HG03025 (cell line): Measurements from ENCODE around the gene DIS3L2.

Source experiments
- ATAC-seq: cut with Tn5 transposase; IDR thresholded peaks from one replicate; pipeline ENCODE4 v1.9.1; 2021; ENCODE audit warnings: mild to moderate bottlenecking, moderate library complexity; ENCODE audit not compliant: unreplicated experiment, low FRiP score

Gene DIS3L2

DNA sequence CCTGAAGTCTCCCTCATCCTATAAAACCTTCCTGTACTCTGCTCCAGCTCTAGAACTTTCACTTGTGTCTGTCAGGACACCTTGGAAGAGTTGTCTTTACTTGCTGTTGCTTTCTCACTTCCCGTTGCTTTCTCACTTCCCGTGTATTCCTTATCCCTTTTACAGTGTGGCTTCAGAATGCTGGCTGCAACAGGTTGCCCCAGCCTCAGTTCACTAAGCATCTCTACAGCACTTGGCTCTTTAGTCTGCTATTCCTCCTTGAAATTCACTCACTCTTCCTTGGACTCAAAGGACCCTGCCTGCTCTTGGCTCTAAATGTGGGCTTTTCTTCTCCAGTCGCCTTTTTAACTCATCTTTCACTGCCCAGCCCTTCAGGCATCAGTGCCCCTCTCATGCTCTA is 254.5 kb downstream of the DIS3L2 start:
- no peak for ATAC-seq

DNA sequence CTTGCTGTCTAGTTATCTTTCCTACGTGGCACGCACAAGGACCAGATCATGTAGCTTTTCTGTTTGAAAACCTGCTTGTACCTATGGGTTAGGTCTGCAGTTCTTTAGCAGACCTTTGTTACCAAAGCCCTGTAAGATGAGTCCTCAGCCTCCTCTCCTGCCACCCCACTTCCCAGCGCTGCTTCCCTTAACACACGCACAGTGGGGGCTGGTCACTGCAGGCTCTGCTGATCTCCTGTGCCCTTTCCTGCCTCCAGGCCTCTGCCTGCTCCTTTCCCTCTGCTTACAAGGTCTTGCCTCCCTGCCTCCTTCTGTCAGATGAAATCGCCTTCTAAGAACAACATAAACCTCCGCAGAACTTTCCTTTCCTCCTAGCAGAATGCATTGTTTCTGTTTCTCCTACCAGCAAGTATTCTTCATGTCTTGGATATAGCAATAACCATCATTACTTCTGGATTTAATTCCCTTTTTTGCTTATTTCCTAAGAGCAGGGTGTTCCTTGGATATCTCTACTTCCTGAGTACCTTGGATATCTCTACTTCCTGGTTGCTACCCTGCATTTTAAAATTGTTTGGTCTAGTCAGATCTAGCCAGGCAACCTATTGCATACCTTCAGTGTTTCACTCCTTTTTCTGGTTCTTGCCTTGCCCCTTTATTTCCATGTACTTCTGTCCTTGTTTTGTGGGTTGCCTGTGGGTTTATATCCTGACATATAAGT is 257.4 kb downstream of the DIS3L2 start:
- no peak for ATAC-seq

DNA sequence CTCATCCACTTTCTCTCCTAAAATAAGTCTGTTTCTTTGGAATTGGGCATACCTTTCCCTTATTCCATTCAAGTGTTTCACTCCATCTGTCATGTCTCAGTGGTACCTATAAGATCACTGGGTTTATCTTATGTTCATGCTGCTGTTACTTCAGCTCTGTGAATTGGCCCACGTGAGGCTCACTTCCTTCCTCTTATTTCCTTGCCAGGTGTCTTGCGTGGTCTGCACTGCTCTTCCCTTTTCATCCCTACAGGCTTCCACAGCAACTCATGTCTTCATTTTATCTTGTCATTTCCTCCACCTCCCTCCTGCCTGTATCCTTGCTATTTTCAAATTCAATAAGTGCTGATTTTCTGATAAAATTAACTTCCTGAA is 258.0 kb downstream of the DIS3L2 start:
- ATAC-seq: no peak

DNA sequence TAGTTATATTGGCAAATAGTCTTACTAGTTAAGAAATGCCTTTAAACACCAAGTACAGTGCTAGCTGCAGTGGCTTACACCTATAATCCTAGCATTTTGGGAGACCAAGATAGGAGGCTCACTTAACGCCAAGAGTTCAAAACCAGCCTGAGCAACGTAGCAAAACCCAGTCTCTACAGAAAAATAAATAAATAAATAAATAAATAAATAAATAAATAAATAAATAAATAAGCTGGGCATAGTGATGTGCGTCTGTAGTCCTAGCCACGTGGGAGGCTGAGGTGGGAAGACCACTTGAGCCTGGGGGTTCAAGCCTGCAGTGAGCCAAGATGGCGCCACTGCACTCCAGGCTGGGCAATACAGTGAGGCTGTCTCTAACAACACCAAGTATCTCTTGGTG is 258.4 kb downstream of the DIS3L2 start:
- no peak for ATAC-seq

DNA sequence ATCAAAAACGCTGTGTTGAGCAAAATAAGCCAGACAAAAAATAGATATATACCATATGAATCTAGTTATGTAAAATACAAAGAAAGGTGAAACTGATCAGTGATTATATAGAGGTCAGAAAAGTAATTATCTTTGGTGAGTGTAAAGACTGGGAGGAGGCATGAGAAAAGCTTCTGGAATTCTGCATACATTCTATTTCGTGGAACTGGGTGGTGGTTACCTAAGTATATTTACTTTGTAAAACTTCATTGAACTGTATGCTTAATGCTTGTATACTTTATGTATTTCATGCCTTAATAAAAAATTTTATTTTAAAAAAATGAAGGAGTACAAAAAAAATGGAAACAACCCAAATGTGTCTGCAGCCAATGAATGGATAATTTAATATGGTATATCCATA is 263.9 kb downstream of the DIS3L2 start:
- ATAC-seq: no peak

DNA sequence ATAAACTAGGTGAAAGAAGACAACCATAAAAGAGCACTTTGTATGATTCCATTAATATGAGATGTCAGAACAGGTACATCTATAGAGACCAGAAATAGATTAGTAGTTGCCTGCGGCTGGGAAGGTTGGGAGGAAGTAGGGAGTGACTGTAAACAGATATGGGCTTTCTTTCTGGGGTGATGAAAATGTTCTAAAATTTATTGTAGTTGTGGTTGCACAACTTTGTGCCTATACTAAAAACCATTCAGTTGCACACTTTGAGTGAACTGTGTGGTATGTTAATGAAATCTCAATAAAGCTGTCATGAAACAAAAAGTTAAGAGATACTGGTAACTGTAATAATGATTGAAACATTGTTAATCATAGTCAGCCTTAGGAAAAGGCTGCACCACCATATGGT is 264.4 kb downstream of the DIS3L2 start:
- no peak for ATAC-seq

DNA sequence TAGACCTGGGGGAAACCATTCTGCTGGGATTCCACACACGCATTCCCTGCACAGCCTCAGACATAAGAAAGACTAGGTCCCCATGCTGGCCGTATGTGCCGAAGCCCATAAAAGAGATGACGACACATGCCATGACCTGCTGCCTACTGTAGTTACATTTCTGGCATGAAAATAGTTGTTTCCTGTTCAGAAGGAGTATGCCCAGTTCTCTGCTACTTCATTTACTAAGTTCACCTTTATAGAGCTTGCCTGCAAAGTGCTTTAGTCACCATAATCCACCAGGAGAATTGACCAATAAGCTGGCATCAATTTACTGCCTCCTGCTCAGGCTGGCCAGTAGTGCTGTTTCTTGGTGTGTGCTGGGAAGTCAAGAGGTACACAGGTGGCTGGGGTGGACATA is 266.8 kb downstream of the DIS3L2 start:
- ATAC-seq: no peak

DNA sequence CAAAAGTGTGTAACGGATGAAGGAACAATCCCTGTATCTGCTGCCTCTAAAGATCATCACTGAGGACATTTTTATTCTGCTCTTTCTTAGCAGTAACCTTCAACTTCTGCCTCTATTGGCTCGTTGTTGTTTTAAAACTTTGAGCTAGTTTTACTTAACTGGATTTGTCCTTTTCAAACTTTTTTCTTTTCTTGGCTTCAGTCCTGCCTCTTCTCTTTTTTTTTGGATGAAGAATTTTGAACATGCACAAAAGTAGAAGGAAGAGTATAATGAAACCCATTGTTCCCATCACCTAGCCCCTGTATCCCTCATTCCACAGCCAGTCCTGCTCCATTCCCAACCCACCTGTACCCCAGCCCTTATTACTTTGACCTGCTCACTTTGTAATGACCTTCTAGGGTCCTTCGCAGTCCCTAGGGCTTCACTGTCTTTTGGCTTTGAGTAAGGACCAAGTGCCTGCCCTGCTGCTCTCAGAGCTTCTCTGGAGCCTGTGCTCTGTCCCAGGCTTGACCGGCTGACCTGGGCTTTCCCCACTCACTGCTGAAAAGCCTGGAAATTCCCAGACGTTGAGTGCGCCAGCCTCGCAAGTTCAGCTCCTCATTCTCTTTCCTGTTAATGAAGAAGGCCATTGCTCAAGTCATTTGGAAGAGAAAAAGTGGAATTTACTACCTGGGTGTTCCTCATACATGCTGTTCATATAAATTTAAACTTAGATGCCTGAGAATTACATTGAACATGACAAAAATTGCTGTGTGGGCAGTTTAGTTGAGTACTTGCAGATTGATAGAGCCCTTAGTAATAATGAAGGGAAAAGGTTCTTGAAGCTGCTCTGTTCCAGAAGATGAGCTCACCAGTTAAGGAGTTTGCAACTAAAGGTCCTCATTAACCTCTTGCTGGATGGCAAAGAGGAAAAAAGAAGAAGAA is 267.7 kb downstream of the DIS3L2 start:
- ATAC-seq: no peak

DNA sequence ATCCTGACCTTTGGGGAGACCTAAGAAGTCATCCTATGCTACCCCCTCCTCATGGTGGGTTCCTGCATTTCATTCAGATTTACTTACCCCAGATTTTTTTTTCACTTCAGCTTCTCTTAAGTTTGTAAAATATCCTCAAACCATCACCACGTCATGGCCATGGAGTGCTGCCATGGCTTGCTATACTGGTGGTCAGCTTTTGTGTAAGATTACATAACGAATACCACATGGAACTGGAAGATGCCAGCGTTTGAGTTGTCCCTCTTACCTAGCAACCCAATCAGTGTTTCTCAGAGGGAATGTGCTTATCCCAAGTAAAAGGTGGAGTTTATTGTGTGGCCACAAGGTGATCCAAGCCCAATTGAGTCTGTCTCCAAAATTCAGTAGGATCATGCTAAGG is 268.4 kb downstream of the DIS3L2 start:
- ATAC-seq: no peak

DNA sequence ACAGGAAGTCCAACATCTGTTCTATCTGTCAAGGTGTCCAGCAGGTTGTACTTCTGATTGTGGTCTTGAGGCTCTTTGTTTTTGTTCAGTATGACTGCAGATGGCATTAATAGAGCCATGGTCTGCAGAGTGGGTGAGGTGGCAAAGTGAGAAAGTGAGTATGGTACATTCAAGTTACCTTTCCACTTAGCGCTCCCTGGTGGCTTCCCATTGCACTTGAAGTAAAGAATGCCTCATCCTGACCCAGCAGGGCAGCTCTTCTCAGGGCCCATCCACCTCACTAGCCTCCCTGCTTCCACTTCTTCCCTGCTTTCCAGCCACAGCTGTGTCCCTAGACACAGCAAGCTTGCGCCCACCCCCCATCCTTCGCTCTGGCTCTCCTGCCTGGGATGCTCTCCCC is 269.0 kb downstream of the DIS3L2 start:
- no peak for ATAC-seq

DNA sequence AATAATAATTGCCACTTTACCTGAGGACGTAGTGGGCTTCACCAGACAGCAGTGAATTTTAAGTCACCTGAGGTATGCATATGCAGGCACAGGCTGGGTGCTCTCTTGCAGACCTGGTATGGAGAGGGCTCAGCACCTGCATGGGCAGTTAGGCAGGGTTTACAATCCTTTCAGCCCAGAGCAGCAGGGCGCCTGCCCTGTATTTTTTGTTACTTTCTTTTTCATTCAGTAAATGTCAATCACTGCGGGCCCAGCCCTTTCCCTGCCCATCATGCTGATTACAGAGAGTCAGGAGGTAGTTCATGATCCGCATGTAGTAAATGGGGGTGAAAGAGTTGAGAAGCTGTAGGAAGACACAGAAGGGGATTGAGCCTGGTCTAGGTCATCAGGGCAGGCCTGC is 270.0 kb downstream of the DIS3L2 start:
- ATAC-seq: no peak

DNA sequence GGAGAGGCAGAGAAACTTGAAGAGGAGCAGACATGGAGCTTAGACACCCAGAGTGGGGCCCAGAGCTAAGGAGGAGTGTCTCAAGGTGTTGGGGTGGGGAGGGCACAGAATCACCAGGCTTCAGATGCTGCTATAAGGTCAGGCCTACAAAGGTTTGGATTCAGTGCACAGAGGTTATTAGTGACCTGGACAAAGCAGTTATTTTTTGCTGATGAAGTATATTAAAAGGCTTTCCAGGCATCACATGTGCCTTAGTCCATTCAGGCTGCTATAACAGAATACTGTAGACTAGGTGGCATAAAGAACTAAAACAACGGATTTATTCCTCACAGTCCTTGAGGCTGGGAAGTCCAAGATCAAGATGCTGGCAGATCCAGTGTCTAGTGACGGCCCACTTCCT is 271.4 kb downstream of the DIS3L2 start:
- no peak for ATAC-seq

DNA sequence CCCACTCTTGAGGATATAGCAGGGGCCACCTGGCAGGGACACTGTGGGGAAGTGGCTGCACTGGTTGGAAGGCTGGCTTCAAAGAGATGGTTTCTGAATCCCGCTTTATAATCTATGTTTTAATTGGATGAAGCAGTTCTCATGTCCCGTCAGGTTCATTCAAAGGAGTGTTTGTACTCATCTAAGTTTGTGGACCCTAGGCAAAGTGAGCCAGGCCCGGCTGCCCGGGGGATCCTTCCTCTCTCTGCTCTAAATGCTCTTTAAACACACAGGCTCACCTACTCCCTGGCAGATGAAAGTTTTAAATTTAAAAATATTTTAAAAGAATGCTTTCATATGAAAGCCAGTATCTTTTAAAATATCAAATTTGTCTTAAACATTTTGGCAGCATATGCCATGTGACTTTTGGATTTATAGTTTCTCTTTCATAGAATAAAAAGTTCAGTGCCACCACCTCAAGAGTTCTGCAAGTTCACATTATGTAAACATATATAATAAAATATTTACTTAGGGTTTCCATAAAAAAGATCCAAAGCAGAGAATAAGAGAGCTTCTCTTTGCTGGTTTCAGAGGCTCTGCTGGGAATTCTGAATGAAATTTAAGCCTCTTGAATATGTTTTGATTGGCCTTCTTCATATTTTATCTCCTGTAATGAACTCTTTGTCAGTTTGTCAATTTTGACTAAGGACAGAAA is 273.6 kb downstream of the DIS3L2 start:
- ATAC-seq: no peak

DNA sequence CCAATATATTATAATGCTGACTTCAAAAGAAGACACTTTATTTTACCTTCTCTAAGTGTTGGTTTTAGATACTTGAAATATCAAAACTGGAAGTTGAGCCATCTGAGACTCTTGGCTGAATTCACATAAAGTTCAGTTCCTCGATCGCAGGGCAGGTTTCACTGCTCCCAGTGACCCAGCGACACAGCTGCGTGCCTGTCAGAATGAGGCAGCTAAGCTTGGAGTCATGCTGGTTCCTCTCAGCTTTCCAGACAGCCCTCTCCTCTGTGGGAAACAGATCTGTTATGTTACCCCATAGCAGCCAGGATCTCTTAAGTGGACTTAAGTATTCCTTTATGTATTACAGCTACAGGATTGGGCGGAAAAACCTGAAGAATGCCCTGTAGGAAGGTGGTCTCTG is 274.2 kb downstream of the DIS3L2 start:
- no peak for ATAC-seq

DNA sequence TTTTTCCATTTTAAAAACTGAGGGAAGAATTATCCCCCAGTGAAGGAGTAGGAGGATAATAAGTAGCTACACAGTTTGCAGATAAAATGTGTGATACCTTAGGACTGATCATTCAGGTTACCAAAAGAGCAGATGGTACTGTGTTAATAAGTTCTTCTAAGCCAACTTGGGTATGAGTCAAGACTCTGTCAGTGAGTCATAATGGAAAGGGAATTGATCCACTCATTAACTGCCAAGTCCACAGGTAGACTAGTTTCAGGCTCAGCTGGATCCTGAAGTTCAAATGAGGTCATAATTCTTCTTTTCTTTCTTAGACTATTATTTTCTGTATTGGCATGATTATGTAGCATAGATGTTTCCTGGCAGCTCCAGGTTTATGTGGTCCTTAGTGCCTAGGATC is 274.7 kb downstream of the DIS3L2 start:
- peak; percentile 67 for ATAC-seq

DNA sequence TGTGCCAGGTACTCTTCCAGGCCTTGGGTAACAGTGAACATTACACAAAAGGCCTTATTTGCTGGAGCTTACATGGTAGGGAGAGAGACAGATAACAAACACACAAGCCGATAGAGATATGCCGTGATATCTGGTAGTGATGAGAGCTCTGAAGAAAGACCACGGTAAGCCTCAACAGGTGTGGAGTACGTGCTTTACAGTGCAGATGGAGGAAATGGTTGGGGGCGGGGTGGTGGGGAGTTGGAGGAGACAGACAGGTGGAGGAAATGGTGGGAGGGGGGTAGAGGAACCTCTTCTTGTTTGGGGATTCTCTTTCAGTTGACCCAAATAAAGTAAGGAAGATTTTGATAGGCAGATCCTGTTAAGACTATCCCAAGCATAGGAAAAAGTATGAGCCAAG is 276.0 kb downstream of the DIS3L2 start:
- ATAC-seq: no peak

DNA sequence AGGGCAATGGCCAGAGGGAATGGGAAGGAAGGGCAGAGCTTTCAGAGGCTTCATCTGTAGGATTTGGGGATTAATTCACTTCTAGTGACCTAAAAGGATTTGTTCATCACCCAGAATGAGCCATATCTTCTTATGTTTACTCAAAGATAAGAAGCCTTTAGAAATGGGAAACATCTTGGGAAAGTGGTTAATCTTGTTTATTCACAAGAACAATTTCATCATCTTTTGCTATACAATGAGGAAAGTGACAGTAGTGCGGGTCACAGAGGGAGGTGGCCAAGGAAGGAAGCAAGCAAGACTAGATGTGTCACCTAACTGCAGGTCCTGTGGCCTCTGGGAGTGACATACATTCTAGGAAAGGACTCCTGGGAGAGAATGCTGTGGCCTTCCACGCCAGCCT is 276.6 kb downstream of the DIS3L2 start:
- no peak for ATAC-seq

DNA sequence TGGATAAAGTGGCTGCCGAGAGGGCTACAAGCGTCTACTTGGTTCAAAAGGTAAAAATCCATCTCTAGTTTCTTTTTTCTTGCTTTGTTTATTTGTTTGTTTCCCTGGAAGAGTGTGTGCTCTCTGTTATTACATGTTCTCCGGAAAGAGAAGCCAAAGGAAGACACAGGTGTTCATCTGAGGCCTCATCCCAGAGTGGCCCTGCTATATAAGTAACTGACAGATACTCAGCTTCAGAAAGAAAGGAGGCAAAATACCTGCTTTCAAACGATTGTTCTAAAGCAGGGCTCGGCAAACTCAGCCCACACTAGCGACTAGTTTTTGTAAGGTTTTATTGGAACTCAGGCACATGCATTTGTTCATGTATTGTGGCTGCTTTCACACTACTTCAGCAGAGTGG is 277.1 kb downstream of the DIS3L2 start:
- ATAC-seq: no peak

DNA sequence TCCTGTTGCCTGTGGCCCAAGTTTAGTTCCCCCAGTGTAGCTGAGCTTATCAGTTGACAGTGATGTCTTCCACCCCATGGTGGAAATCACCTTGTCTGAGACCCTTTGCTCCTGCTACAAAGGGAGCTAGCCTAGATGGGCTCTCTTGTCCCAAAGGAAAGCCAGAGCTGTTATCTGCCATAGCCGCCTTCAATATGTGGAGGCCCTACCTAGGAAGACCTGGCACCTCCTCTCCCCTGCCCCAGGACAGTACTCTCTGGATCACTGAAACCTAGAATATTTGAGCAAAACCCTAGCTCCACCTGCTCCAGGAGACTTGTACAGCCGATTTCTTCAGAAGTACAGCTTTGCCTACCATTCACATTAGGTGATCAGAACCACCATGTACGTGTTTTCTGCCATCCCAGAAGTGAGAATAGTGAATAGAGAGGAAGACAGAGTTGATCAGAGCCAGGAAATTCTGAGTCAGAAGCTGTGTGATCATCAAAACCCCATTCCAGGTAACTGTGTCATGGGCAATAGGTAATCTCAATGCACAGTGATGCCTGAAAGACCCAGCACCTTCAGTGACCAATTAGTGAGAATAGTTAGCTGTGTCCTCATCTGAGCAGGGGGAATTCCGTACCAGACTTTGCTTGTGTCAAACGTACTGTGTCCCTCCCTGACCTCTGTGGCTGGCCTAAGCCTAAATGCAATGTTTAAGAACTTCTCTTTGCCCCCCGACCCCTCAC is 278.6 kb downstream of the DIS3L2 start:
- ATAC-seq: no peak

DNA sequence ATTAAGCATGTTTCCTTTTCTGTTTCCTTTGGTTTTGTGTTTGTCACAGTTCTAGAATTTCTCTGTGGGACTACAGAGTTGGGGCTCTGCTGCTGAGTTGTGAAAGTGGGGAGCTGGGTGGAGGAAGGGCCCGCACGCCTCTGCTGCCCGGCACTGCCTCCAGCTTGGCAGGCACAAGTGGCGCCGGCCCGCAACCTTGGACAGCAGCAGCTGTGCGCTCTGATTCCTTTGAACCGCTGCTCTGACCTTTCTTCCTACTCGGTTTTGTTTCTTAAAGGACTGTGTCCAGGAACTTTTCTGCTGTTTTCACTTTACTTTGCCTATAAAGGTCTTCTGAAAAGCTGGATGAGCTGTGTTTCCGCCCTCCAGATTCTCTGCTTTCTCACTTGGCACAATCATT is 279.4 kb downstream of the DIS3L2 start:
- no peak for ATAC-seq

DNA sequence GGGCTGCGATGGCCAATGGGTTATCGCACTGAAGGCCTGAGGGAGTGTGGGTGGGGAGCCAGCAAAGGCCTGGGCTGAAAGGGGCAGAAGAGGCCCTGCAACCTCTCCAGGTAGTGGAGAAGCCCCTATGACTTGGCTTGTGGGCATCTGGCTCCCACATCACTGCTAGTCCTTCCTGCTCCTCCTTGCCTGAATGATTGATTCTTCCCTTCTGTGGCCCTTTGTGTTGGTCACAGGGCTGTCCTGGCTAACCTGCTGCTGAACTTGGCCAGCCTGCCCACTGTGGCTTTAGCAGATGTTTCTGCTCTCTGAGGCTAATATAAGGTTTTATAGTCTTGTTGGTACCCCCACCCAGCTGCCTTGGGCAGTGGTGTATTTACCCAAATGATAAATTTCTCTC is 280.8 kb downstream of the DIS3L2 start:
- no peak for ATAC-seq
